Measurements from ENCODE around the gene SENP8.

GRCh38 chr15:72169236-72169920, 51.2 kb downstream of the SENP8 start:
- no peak for TF ChIP-seq CTCF (IDR thresholded peaks at IDR 0.05)
- TF ChIP-seq POLR2A (IDR thresholded peaks at IDR 0.05), result no peak
- no peak for TF ChIP-seq POLR2AphosphoS5 (IDR thresholded peaks at IDR 0.05)
